K562 (cell line): ENCODE results near the gene PRSS21. TPM values are rescaled to one million over a fixed set of nuclear protein-coding genes. Genes with fewer than 3 reads are reported as not detected.

ENCODE experiments used
- HCFC1 ChIP-seq: IDR thresholded peaks from 2 replicates; pipeline ENCODE4 v1.6.1; 2012; ENCODE audit warnings: low read depth, low read length, improper control_type of control experiment
- RAD21 ChIP-seq, 2 experiments: fragments of 250-450 bp in 1 of 2; fragments of 450-650 bp in 1 of 2; sonication (Bioruptor Pico) in 1 of 2; formaldehyde crosslinking in 1 of 2; IDR thresholded peaks in 1 of 2; conservative IDR thresholded peaks in 1 of 2; 2 replicates each; pipeline versions ENCODE4 v1.4.0 to v1.8.0; 2020 to 2022; ENCODE audit warnings: mild to moderate bottlenecking in 2 of 2, moderate library complexity in 1 of 2
- polyA plus RNA-seq, 8 experiments: library from polyadenylated mRNA; depleted of rRNA in 4 of 8; stranded (reverse) in 5 of 8; unstranded in 3 of 8; fragments of >200 nt; fragmentation: Nextera tagmentation in 2 of 8; fragmentation: Illumina TruSeq in 1 of 8; extraction: Ambion mirVana in 2 of 8; extraction: Trizol in 1 of 8; gene quantifications; 2 replicates each; pipeline versions ENCODE4 v1.2.1 to v1.2.3, GENCODE V29; 2011 to 2014; ENCODE audit warnings: inconsistent platforms in 1 of 8, missing spikeins in 1 of 8
- total RNA-seq, 7 experiments: library from RNA; depleted of rRNA in 6 of 7; stranded (reverse); fragments of >200 nt in 6 of 7; fragmentation: Illumina TruSeq in 2 of 7; extraction: Trizol in 2 of 7; gene quantifications; 2 replicates each; pipeline versions ENCODE4 v1.2.1 to v1.2.3, GENCODE V29; 2011 to 2021; ENCODE audit warnings: low replicate concordance in 1 of 7
- TF ChIP-seq, protein P1 (sequence below), 2 experiments: fragments of 450-650 bp; formaldehyde crosslinking in 1 of 2; IDR thresholded peaks; 2 replicates each; pipeline versions ENCODE4 v1.4.0 to v1.6.1; 2014 to 2020; ENCODE audit warnings: mild to moderate bottlenecking in 2 of 2, borderline replicate concordance in 1 of 2, low read depth in 1 of 2
- TF ChIP-seq, protein P2 (sequence below), 2 experiments: fragments of 200-800 bp in 1 of 2; sonication (Bioruptor generic) in 1 of 2; sonication (generic) in 1 of 2; formaldehyde crosslinking in 1 of 2; IDR thresholded peaks in 1 of 2; conservative IDR thresholded peaks in 1 of 2; 2 replicates each; pipeline versions ENCODE4 v1.5.0 to v1.6.1; 2016 to 2020; ENCODE audit warnings: missing compliant biosample characterization in 1 of 2, missing genetic modification characterization in 1 of 2, missing genetic modification reagents in 1 of 2
- TF ChIP-seq, protein P3 (sequence below): fragments of 450-650 bp; IDR thresholded peaks from 2 replicates; pipeline ENCODE4 v1.6.1; 2016; ENCODE audit warnings: missing biosample characterization, missing genetic modification characterization
- TF ChIP-seq, protein P4 (sequence below): sonication (generic); formaldehyde crosslinking; IDR thresholded peaks from 2 replicates; pipeline ENCODE4 v1.8.0; 2022; ENCODE audit warnings: missing genetic modification reagents, mild to moderate bottlenecking, borderline replicate concordance

Gene PRSS21
- total and polyA plus RNA-seq, 9 of the 15 experiments (the other 6 are each of a cell fraction or from before 2014, with no cell fraction given) = 12.1 to 121 (median 61.3) TPM

DNA sequence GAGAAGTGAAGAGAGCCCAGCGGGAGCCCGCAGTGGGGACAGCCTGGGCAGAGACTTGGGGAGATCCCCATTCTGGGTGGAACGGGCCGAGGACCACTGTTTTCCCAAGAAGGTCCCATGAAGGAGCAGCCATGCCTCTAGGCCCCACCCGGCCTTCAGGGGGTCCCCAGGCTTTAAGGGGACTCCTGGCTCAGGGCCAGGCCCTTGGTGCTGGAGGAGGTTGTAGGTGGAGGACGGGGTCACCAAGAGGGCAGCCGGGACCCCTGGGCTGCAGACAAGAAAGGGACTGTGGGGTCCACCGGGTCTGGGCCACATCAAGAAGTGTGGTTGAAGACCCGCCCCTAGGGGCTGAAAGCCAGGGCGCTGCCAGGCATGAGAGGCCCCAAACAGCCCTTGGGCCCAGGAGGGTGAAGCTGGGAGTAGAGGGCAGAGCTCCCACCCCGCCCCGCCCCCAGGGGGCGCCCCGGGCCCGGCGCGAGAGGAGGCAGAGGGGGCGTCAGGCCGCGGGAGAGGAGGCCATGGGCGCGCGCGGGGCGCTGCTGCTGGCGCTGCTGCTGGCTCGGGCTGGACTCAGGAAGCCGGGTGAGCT is at the start of gene PRSS21 (continued):
- TF ChIP-seq, protein P1, sequence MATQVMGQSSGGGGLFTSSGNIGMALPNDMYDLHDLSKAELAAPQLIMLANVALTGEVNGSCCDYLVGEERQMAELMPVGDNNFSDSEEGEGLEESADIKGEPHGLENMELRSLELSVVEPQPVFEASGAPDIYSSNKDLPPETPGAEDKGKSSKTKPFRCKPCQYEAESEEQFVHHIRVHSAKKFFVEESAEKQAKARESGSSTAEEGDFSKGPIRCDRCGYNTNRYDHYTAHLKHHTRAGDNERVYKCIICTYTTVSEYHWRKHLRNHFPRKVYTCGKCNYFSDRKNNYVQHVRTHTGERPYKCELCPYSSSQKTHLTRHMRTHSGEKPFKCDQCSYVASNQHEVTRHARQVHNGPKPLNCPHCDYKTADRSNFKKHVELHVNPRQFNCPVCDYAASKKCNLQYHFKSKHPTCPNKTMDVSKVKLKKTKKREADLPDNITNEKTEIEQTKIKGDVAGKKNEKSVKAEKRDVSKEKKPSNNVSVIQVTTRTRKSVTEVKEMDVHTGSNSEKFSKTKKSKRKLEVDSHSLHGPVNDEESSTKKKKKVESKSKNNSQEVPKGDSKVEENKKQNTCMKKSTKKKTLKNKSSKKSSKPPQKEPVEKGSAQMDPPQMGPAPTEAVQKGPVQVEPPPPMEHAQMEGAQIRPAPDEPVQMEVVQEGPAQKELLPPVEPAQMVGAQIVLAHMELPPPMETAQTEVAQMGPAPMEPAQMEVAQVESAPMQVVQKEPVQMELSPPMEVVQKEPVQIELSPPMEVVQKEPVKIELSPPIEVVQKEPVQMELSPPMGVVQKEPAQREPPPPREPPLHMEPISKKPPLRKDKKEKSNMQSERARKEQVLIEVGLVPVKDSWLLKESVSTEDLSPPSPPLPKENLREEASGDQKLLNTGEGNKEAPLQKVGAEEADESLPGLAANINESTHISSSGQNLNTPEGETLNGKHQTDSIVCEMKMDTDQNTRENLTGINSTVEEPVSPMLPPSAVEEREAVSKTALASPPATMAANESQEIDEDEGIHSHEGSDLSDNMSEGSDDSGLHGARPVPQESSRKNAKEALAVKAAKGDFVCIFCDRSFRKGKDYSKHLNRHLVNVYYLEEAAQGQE (IDR thresholded peaks at IDR 0.05; ENCODE audit: borderline replicate concordance) = peak; percentile 15; the same call in 1 of the 2 replicates
- TF ChIP-seq, protein P1 (CRISPR knock-in tag; IDR thresholded peaks at IDR 0.05; ENCODE audit: low read depth) = no peak
- TF ChIP-seq, protein P2, sequence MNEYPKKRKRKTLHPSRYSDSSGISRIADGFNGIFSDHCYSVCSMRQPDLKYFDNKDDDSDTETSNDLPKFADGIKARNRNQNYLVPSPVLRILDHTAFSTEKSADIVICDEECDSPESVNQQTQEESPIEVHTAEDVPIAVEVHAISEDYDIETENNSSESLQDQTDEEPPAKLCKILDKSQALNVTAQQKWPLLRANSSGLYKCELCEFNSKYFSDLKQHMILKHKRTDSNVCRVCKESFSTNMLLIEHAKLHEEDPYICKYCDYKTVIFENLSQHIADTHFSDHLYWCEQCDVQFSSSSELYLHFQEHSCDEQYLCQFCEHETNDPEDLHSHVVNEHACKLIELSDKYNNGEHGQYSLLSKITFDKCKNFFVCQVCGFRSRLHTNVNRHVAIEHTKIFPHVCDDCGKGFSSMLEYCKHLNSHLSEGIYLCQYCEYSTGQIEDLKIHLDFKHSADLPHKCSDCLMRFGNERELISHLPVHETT (CRISPR knock-in tag; conservative IDR thresholded peaks at IDR 0.05 in 1 of 2, IDR thresholded peaks at IDR 0.05 in 1 of 2) = 0 out of 4 replicates have a peak, but pooled peaks of 1 of the 2 experiments have one; percentile 27
- TF ChIP-seq, protein P3, sequence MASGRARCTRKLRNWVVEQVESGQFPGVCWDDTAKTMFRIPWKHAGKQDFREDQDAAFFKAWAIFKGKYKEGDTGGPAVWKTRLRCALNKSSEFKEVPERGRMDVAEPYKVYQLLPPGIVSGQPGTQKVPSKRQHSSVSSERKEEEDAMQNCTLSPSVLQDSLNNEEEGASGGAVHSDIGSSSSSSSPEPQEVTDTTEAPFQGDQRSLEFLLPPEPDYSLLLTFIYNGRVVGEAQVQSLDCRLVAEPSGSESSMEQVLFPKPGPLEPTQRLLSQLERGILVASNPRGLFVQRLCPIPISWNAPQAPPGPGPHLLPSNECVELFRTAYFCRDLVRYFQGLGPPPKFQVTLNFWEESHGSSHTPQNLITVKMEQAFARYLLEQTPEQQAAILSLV (tag) = no peak
- TF ChIP-seq HCFC1 (peak; percentile 47), RAD21 (CRISPR knock-in tag; conservative IDR thresholded peaks at IDR 0.05 in 1 of 2, IDR thresholded peaks at IDR 0.05 in 1 of 2) (peak; percentile 26 to 37; a peak in 2 of 4 replicates)
- TF ChIP-seq, protein P4, sequence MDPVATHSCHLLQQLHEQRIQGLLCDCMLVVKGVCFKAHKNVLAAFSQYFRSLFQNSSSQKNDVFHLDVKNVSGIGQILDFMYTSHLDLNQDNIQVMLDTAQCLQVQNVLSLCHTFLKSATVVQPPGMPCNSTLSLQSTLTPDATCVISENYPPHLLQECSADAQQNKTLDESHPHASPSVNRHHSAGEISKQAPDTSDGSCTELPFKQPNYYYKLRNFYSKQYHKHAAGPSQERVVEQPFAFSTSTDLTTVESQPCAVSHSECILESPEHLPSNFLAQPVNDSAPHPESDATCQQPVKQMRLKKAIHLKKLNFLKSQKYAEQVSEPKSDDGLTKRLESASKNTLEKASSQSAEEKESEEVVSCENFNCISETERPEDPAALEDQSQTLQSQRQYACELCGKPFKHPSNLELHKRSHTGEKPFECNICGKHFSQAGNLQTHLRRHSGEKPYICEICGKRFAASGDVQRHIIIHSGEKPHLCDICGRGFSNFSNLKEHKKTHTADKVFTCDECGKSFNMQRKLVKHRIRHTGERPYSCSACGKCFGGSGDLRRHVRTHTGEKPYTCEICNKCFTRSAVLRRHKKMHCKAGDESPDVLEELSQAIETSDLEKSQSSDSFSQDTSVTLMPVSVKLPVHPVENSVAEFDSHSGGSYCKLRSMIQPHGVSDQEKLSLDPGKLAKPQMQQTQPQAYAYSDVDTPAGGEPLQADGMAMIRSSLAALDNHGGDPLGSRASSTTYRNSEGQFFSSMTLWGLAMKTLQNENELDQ (CRISPR knock-in tag) = no peak
